Stimulated activated CD4-positive, alpha-beta T cell treated with anti-CD3 and anti-CD28 coated beads, TNF-alpha, amount 100 ng/mL, for 4 hours (primary cell): ENCODE data around the gene NHS.

ENCODE experiments used
- DNase-seq, 3 experiments: peaks; one replicate each; pipeline ENCODE4 v3.0.0-alpha.2; 2020; ENCODE audit warnings: low read depth in 3 of 3

NHS gene

DNA sequence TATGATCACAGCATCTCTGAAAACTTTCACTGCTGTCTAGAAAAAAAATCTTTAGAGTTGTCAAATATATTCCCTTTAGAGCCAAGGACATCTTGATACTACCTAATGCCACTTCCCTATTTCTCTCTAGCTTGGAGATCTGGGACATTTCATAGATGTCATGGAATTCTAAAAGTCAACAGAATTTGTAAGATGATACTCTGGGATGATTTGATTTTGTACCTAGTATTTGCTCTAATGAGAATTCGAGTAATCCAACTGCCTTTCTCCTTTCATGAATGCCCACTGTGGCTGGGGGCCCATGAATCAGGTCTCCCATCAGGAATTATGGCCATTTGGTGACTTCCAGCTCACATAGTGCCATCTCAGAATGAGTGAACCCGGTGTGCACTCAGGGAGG, 73.2 kb downstream of the NHS start:
- no peak for DNase-seq

DNA sequence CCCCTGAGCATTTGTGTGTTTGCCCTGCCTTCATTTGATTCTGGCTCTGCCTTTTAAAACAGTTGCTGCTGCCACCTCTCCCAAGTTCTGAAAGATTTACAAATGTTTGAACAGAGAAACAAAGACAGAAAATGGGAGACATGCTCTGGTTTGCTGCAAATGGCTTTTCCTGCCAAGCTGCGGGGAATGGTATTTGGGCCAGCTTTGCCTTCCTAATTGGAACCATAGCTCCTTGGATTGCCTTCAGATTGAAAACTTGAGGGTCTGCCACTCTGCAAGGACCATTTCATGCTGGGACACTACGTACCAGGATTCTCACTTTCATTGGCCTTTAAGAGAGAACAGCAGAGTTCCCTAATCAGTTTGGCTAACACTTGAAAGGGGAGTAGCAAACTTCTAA, 74.9 kb downstream of the NHS start:
- no peak for DNase-seq

DNA sequence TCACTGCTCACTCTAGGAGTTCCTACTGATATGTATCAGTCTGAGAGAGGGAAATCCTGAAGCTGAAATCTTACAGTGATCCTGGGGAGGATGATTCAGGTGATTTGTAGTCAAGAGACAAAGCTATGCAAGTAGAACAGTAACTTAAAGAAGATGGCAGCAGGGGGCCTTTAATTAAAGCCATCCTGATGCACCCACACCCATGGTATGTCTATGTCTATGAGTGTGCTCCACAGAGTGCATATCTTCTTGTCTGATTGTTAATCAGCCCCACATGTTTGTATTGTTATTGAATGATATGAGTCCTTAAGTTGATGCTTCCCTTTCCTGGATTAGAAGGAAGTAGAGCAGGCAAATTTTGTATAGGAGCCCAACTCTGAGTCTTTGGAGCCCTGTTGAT, 78.8 kb downstream of the NHS start:
- no peak for DNase-seq

DNA sequence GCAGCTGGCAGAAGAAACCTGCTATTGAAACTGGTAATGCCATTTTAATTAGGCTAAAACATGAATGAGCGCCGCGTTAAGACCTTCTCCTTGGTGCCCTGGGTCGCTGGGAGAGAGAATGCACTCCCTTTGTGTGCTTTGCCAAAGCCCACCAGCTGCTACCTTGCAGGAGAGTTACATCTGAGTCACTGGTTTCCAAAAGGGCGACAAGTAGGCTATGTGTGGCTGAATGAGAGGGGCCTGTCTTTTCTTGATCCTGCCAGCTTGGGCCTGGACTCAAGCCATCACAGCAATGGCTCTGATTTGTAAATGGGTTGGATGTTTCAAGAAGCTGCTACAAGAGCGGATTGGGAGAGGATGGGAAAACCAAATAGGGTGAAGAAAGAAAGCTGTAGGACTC, 81.5 kb downstream of the NHS start:
- DNase-seq: no peak

DNA sequence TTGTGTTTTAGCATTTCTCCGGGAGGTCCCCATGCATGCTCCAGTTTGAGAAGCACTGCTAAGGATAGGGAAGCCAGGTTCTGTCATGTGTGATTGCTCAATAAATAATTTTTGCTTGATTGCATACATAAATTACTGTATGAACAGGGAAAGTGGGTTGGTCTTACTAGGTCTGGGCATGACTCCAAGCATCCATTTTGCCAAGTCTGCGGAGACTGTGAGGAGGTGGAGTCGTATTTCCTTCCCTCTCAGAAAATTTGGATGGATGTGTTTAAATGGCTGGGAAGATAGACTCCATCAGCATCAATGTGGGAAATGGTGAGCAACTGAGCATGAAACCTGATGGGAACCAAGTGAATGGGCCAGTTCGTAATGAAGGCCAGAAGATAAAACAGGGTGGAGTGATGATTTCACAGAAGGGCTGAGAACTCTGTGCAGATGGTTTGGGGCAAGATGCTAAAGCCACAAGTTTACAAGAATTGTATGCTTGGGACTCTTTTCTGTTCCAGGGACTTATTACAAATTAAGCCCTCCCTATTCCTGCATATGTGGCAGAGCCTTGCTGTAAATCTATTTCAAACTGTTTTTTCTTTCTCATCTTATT, 84.1 kb downstream of the NHS start:
- no peak for DNase-seq

DNA sequence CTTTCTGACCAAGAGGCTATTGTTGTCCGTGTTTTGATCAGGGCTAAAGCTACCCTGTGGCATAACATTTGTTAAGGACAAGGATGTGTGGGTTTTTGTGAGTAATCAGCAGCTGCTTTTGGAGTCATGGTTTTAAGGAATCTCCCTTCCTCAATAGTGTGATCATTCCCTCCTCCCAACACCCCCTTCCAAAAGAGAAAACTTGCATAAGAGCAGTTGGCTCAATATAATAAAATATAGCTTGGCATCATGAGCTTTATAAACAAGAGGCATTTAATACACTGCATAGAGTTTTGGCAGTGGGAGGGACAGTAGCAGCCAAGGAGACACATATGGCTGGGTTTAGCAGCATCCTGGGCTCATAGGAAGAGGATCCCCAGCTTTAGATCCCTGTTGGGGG, 84.7 kb downstream of the NHS start:
- no peak for DNase-seq

DNA sequence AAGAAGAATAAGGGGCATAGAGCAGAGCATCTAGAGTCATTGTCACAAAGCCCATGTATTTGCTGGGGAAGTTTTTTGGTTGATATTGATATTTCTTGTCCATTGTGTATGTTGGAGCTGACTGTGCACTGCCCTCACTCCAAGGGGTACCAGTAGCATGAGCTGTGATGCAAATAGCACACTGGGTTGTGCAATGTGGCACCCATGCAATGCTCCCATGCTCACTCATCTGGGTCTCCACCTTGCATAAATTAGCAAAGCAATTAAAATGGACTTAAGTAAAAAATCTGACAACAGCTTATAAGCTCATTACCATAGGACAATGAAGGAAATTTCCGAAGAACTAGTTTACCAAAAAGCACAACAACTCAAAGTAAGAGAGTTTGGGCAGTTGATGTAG, 87.9 kb downstream of the NHS start:
- no peak for DNase-seq

DNA sequence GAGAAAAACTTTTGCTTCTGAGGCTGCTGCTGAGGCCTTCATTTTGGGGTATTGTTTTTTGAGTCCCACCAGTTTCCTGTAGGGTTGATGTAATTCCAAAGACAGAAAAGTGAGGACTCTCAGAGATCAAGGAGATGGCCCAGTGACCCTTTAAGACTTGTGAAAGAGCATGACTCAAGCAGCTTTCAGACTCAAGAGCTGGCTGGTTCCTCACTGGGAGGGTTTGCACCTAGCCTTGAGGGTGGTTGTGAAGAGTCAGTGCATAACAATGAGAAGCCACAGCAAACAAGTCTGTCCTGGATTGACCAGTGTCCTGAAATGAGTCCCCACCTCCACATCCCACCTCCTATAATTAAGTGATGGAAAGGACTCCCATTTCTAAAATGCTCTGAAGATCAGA, 89.2 kb downstream of the NHS start:
- DNase-seq: no peak

DNA sequence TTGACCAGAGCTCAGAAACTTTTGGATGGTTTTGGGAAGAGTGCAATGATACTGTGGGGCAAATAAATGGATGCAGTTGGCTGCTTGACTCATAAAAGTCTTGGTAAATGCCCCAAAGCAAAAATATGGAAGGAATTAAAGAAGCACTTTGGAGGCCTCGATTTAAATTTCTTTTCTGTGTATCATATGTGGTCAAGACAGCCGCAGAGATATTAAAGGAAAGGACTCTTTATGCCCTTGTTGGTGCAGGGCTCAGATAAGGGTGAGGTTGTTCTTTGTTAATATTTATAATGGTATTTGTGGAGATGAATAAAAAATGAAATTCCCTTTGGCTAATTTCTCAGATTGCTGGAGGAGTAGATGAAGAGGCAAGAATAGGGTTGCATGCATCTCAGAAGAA, 90.2 kb downstream of the NHS start:
- DNase-seq: no peak

DNA sequence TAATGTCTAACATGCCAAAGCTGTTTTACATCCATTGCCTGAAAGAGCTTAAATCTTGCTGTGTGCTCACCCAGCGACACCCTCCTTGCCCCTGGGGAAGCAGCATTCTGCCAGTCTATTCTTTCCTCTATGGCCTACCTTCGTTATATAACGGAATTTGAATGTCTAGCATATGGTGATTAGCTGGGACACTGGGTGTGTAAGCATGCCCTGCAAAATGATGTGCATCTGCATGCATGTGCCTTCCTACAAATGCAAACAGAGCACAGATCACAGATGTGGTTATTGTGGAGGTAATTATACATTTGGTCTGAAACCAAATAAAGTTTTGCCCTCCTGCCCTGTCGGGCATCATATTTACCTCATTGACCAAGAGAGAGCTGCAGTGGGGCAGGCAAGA, 90.8 kb downstream of the NHS start:
- DNase-seq: no peak

DNA sequence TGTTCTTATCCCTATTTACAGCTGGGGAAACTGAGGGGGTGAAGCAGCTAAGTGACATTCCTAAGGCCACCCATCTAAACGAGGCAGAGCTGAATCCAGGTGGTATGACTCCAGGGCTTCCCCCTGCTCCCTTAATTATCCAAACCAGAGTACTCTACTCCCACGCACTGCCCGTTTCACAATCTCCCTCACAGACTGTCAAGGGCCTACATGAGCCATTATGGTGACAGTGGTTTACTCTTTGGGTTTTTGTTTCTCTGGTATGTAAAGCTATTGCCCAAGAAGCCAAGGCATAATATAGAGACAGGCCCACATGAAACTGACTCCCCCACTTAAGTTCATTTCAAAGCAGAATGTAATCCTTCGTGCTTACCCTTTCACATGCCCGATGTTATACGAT, 95.1 kb downstream of the NHS start:
- DNase-seq: no peak

DNA sequence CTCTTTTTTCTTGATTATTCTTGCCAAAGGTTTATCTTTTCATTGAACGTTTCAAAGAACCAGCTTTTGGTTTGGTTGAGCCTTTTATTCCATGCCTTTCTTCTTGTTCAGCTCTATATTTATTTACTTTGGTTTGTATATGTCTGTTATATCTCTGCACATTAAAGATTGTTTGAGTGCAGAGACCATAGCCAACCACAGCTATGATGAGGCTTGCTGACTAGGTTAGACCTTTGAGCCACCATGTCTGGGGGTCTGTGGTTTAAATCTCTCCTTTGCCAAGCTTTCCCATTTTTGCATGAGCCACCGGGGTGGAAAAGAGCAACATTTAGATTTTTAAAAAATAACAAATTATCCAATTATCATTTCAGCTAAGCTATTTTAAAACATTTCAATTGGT, 96.1 kb downstream of the NHS start:
- no peak for DNase-seq

DNA sequence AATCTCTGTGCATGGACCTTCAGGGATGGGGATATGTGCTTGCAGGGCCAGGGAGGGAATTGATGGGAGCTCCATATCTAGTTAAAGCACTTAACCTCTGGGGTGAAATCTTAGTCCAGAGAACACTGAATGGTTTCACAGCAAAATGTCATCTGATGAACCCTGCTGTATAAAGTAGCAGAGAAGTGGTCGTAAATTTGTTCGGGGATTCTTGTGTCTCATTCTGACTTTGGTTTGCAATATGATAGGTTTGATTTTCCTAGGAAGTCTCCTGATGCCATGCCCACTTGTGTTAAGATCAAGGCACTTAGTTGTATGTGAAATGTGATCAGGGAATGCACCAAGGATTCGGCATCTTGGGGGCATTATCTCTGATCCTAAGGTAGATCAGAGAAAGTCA, 96.9 kb downstream of the NHS start:
- DNase-seq: no peak

DNA sequence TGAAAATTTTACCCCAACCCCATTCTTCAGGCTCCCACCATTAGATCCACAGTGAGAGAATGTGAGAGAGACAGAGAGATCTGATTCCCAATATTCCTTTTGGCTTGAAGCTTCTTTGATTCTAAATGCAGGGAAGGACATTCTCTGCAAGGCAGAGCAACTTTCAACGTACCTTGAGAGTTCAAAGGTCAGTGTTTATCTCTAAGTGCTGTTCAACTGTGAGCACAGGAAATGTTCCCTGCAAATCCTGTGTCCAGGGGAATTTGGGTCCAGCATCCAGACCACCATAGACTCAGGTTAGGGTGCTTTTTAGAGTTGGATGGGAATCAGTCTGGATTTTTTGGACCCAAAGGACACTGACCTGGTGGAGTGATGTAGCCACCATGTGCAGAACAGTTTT, 97.4 kb downstream of the NHS start:
- no peak for DNase-seq

DNA sequence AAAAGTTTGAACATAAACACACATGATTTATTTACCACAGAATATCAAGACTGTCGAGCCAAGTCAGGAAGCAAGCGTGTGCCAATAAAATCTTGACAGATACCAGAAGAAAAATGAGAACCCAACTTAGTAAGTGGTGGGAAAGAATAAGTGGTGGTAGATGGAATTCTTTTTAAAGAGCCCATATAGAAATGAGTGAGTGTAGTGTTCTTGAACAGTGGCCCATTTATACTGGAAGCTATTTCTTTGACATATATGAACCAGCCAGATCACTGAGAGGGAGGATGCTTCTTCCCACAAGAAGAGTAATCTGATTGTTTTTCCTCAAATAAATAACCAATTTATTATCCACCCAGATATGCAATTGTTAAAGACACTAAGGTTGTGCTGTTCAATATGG, 98.0 kb downstream of the NHS start:
- DNase-seq: no peak

DNA sequence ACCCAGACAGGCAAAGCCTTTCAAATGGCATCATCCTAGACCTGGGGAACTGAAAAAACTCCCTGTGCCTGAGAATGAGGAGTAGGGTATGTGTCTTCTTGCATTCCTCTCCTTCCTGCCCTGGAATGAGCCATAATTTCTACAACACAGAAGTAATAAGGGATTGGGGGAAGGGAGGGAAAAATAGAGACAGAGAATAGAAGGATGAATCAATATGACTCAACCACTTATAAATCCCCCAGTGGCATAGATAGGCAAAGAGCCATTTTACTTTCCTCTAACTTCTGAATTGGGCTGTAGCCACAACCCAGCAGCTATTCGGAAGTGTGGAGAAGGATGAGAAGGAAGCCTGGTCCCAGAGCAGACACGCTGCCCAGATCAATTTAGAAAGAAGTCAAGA, 99.9 kb downstream of the NHS start:
- DNase-seq: no peak

DNA sequence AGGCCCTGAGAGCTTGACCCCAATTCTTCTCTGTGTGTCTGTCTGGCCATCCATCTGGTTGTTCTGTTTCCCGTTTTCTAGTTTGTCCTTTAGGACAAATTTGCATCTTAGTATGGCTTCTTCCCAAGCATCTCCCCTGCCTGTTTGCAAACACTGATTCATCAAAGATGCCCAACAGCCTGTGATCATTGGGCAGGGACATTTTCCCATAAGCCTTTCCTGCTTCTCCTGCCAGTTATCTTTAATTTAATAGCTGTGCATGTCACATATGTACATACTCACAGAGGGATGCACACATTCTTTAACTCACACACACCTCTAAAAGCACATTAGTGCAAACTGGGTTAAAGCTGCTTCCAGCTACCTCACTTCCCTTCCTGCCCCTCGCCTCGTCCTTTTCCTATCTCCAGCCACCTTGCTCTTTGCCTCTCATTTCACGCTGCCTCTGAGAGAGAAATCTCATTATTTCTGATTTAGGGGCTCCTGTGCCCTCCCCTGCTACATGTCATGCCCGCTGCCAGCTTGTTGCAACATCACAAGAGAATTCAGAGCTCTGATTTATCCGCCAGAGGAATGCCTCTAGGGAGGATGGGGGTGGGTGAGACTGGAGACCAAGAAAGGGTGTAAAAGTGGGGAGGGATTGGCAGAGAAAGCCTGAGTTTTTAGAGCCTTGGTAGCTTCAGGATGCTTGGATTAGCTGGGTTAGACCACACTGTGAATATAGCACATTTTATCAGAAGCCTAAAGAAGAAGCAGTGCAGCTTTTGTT, 100.6 kb downstream of the NHS start:
- no peak for DNase-seq

DNA sequence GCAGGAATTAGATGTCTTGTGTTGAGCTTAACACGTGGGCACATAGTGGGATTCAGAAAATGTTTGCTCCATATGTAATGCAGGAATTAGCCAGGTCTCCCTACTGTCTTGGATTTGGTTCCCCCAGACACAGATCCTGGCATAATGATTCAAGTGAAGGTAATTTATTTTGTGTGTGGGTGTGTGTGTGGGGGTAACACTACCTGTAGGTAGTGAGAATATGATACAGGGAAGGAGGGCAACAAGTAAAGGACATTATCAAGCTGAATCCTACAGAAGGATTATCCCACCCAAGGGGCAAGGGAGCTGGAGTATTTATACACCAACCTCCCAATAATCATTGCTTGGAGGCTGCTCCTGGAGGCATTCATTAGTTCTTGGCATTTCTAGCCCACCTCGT, 101.4 kb downstream of the NHS start:
- no peak for DNase-seq

DNA sequence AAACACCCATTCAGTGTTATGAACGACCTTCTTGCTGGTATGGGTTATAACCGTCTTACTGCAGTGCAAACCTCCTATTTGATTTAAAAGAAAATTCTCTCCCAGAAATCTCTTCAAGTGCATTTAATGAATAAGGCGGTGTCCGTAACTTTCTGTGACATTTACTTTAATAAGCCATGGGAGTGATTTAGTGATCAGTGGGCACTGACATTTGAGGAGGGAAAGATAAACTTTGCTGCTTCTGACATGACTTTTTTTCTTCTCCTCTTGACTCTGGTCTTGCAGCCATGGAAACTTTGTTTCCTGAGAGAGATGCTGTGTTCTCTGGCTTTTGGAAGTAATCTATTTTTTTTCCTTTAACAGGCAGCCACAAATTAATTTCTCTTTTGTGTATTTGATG, 106.1 kb downstream of the NHS start:
- DNase-seq: no peak

DNA sequence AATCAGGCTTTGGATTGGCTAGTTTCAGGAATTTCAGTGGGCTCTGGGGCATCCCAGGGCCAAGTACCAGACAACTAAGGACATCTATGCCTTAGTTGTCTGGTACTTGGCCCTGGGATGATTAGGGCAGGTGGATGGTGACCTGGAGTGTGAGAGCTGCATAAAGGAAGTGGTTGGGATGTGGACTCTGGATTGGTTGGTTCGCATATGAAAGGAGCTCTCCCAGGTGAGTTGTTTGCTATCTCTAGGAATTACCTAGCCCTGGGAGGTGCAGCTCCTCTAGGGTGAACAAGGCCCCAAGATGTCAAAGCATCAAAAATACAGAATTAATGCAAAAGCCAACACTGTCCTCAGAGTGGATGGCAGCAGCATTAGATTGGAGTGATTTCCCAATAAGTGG, 109.6 kb downstream of the NHS start:
- no peak for DNase-seq

DNA sequence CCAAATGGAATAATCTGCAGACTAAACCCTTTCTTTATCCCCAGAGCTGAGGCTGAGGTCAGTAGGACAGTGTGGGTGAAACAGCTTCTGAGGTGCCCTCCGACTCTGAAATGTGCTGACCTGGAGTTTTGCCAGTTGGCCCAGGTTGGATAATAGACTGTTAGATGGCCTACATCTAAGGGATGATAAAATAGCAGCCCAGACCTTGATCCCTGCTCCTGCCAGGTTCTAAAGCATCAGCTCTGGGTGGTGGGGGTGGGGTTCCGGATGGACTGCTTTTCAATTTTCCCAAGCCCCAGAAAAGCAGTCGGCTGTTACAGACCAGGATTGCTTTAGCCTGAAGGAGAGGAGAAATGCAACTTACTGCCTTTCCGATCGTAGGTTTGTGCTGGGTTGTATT, 110.4 kb downstream of the NHS start:
- no peak for DNase-seq

DNA sequence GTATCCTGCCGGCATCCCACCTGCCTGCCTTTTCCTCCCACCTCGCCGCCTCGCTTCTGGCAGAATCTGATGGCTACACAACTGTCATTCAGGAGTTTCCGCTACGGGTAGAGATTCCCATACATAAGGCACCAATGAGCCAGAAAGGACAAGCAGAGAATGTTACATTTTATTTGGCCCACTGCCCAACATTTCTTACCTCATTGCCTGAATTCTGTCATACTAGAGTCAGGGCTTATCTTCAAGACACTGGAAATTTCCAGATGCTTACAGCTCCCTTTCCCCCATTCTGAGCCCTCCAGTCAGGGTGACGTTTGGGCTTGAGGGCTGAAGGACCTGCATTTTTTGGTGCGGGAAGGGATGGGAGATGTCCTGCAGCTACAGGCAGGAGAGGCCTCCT, 113.0 kb downstream of the NHS start:
- DNase-seq: no peak

DNA sequence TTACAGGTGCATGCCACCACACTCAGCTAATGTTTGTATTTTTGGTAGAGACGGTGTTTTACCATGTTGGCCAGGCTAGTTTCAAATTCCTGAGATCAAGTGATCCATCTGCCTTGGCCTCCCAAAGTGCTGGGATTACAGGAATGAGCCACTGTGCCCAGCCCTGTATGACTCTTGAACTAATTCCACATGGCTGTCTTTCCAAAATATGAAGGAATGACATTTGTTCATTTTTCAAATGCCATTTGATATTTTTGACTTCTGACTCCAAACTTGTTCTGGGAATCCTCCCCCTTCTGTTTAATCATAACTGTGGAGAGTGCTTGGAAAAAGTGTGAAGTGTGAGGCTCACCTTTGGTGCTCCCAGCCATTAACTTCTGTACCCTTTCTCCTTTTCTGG, 119.2 kb downstream of the NHS start:
- no peak for DNase-seq

DNA sequence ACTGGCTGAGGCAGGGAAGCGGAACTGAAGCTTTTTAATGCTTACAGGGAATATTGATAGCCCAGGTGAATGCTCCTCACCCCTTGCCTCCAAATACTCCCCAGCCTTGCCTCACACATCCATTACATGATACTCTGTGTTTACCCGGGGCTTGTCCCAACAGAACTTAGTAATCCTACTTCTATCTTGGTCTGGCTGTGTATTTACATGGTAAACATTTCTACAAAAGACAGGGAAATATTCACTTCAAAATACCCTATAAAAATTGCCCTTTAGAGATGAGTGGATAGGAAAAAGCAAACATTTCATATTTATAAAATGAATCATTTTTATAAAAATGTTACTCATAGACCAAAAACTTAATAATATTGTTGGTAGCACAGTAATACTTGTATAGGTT, 120.1 kb downstream of the NHS start:
- no peak for DNase-seq
